Activated CD4-positive, alpha-beta memory T cell treated with anti-CD3 and anti-CD28 coated beads for 36 hours (primary cell): ENCODE results near the gene ANAPC16. TPM values are rescaled to one million over a fixed set of nuclear protein-coding genes. Genes with fewer than 3 reads are reported as not detected.
A peak's percentile ranks its signal among the peaks of the same experiment; 100 is the strongest.
"Not testable (repeated sequence)": the region's sequence is repeated elsewhere in the genome, so short reads cannot be mapped to it uniquely, and the experiment has no call there.

Experiments
- CTCF ChIA-PET: fragments of 350-600 bp; sonication (Branson Sonifier 250); formaldehyde crosslinking; loops from one replicate; lab custom pipeline; 2021; ENCODE audit warnings: antibody characterized with exemption, inconsistent platforms; lab: Charles Lee
- POLR2A ChIA-PET: fragments of 350-600 bp; sonication (Branson Sonifier 250); formaldehyde crosslinking; loops from one replicate; lab custom pipeline; 2021; ENCODE audit warnings: antibody characterized with exemption; lab: Charles Lee
- DNase-seq: peaks from one replicate; pipeline ENCODE4 v3.0.0-alpha.2; 2020
- H3K27ac Mint-ChIP-seq: one replicate; pipeline ENCODE4 v1.8.0; 2021; ENCODE audit warnings: mixed read lengths
- H3K27me3 Mint-ChIP-seq: one replicate; pipeline ENCODE4 v1.8.0; 2021; ENCODE audit warnings: mixed read lengths
- H3K36me3 Mint-ChIP-seq: one replicate; pipeline ENCODE4 v1.8.0; 2021; ENCODE audit warnings: mixed read lengths
- H3K4me1 Mint-ChIP-seq: one replicate; pipeline ENCODE4 v1.8.0; 2021; ENCODE audit warnings: low read depth, mixed read lengths
- H3K4me3 Mint-ChIP-seq: one replicate; pipeline ENCODE4 v1.8.0; 2021; ENCODE audit warnings: mild to moderate bottlenecking, mixed read lengths
- H3K9me3 Mint-ChIP-seq: one replicate; pipeline ENCODE4 v1.8.0; 2021; ENCODE audit warnings: mixed read lengths
- intact Hi-C: fragments of 100-400 bp; cut with micrococcal nuclease; formaldehyde crosslinking; loops from one replicate; pipeline ENCODE4 v1.15.1; 2023
- total RNA-seq, 2 experiments: library from RNA; stranded (reverse); gene quantifications; one replicate each; pipeline ENCODE4 v1.2.3, GENCODE V29; 2021

ANAPC16 gene
- total RNA-seq, 2 experiments from 2014 or later: 119 to 122 TPM

DNA sequence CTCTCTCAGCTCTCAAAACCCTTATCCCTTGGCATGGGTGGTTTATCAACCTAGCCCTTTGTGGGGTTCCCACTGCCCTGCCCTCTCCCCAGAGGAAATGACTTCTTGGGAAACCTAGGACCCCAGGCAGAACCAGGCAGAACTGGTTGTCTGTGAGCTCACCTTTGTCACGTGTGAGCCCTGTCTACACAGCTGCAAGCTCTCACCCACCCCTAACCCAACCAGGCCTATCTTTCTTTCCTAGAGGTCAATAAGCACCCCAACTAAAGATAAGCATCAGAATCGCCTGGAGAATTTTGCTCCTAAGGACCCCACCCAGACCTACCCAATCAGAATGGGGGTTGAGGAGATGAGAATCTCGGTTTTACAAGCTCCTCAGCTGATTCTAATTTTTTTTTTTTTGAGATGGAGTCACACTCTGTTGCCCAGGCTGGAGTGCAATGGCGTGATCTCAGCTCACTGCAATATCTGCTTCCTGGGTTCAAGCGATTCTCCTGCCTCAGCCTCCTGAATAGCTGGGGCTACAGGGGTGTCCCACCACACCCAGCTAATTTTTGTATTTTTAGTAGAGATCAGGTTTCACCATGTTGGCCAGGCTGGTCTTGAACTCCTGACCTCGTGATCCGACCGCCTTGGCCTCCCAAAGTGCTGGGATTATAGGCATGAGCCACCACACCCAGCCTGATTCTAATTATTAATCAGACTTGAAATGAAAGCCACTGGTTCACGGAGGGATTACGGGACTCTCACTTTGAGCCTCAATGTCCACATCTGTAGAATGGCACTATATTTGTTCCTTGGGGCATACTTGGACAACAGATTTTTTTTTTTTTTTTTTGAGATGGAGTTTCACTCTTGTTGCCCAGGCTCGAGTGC, 50.4 kb downstream of the ANAPC16 start:
- intact Hi-C loops: no loop called here
- H3K36me3 Mint-ChIP-seq: no peaks in the 10 kb centered on the region
- H3K4me1 Mint-ChIP-seq: peaks cover 34% of the 10 kb centered on the region
- no peaks in the 10 kb centered on the region for H3K9me3 Mint-ChIP-seq
- H3K4me3 Mint-ChIP-seq: no peak overlapping the region
- no peak overlapping the region for H3K27ac Mint-ChIP-seq
- ChIA-PET CTCF (interaction anchor here (0.8 to 1.4 kb wide), 4 partner anchors 8 to 71 kb away, joined by 3 to 4 read pairs (median 4); no protein-coding TSS in a partner anchor), POLR2A (interaction anchor here (0.6 to 0.7 kb wide), 2 partner anchors 9 to 47 kb away, joined by 3 read pairs; no protein-coding TSS in a partner anchor)
- H3K27me3 Mint-ChIP-seq: peaks cover 2% of the 10 kb centered on the region
- no peak for DNase-seq

GRCh38 chr10:72267381-72267780, 51.6 kb downstream of the ANAPC16 start:
- intact Hi-C loops: no loop called here
- H3K4me1 Mint-ChIP-seq: peaks cover 30% of the 10 kb centered on the region
- ChIA-PET POLR2A (interaction anchor here (0.7 kb wide), 1 partner anchor 60 kb away, joined by 4 read pairs; no protein-coding TSS in a partner anchor), CTCF (no interaction called here)
- H3K27ac Mint-ChIP-seq: no peak overlapping the region
- no peaks in the 10 kb centered on the region for H3K36me3 Mint-ChIP-seq
- H3K4me3 Mint-ChIP-seq: no peak overlapping the region
- H3K9me3 Mint-ChIP-seq: no peaks in the 10 kb centered on the region
- no peak for DNase-seq
- peaks cover 2% of the 10 kb centered on the region for H3K27me3 Mint-ChIP-seq

- Mint-ChIP-seq H3K4me3 (no peak overlapping the region), H3K27ac (no peak overlapping the region), H3K36me3 (no peaks in the 10 kb centered on the region), H3K4me1 (peaks cover 34% of the 10 kb centered on the region), H3K9me3 (no peaks in the 10 kb centered on the region), H3K27me3 (peaks cover 2% of the 10 kb centered on the region)
- intact Hi-C loops: no loop called here
- no peak for DNase-seq
- ChIA-PET CTCF (no interaction called here), POLR2A (no interaction called here)
Observed at GRCh38 chr10:72267819-72268399, 52.1 kb downstream of the ANAPC16 start.

DNA sequence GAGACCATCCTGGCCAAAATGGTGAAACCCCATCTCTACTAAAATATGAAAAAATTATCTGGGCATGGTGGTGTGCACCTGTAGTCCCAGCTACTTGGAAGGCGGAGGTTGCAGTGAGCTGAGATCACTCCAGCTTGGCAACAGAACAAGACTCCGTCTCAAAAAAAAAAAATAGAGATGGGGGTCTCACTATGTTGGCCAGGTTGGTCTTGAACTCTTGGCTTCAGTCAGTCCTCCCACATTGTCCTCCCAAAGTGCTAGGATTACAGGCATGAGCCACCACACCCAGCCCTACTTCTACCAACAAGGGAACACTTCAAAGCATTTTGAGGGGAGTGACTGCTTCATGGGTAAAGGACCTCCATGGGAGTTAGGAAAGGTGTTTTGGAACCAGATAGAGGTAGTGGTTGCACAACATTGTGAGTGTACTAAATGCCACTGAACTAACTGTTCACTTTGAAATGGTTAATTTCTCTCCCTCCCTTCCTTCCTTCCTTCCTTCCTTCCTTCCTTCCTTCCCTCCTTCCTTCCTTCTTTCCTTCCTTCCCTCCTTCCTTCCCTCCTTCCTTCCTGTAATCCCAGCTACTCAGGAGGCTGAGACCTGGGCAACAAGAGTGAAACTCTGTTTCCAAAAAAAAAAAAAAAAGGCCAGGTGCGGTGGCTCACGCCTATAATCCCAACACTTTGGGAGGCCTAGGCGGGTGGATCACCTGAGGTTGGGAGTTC, 52.8 kb downstream of the ANAPC16 start:
- POLR2A ChIA-PET: interaction anchor here (1.1 kb wide), 1 partner anchor 9 kb away, joined by 3 read pairs; no protein-coding TSS in a partner anchor
- H3K27me3 Mint-ChIP-seq, H3K36me3 Mint-ChIP-seq, H3K9me3 Mint-ChIP-seq, intact Hi-C loops, H3K4me3 Mint-ChIP-seq, DNase-seq: not testable (repeated sequence)
- Mint-ChIP-seq H3K4me1 (peaks cover 31% of the 10 kb centered on the region), H3K27ac (peak overlapping the region; percentile 33)
- CTCF ChIA-PET: interaction anchor here (1.2 to 1.9 kb wide), 2 partner anchors 67 to 69 kb away, joined by 3 to 8 read pairs; no protein-coding TSS in a partner anchor

DNA sequence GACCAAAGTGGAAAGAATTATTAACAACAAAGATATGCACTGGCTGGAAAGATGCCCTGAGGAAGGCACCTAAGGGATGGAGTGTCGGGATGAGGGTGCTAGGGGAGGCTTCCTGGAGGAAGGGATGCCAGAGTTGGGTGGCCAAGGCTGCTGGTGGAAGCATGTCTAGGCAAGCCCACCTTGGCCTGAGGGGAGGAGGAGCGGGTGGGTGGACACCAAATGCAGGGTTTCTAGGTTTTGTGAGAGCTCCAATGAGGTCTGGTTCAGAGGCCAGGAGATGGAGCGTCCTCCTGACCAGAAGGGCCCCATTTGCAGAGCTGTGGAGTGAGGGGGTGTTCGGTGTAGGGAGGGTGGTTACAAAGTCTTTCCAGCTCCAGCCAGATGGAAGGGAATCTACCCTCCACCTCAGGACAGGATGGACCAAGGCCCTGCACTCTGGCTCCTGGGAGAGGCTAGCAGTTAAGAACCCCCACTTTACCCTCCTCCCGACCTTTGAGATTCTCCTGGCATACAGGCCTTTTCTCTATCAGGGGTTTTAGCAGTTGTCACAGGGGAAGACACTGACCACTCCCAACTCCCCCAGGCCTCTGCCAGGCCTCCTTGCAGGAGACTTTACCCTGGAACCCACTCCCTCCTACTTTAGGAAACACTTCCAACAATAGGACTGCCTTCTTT, 54.9 kb downstream of the ANAPC16 start:
- peaks cover 29% of the 10 kb centered on the region for H3K4me1 Mint-ChIP-seq

DNA sequence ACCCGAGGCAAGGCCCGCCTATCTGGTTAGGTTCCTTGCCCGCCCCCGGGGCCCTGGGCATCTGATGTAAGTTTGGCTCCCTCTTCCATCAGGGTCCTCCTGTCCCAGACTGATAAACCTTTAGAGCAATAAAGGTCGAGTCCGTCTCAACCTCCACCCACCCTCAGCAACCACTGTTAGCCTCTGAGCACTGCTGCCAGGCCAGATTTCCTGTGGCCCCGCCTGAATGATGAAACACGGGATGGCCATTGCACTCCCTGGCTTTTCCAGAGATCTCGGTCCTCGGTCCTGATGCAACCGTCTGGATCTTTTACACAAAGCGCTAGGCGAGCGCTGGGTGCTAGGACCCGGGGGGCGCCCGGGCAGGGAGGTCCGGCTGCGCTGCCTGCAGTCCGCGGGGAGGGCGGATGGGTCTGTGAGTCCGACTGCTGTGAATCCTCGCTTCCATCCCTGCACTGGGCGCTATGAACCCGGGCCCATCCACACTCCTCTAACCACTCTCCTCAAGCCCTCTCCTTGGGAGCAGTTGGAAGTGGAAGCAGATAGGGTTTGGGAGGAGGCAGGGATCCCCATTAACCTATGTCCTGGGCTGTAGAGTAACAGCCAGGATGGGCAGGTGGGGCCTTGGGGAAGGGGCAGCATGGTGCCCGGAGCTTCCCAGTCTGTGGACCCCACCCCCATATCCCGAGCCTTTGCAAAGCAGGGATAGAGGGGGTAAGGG, 57.0 kb downstream of the ANAPC16 start:
- peak overlapping the region; percentile 99 for H3K4me3 Mint-ChIP-seq
- intact Hi-C loops: loop anchor here (1.0 to 2.0 kb wide), 6 partner anchors 12 to 62 kb away; partner anchors contain the start of genes ANAPC16 and ASCC1
- no peaks in the 10 kb centered on the region for H3K9me3 Mint-ChIP-seq
- H3K4me1 Mint-ChIP-seq: peaks cover 43% of the 10 kb centered on the region
- peak; percentile 70 for DNase-seq
- H3K27ac Mint-ChIP-seq: peak overlapping the region; percentile 97
- peaks cover 5% of the 10 kb centered on the region for H3K27me3 Mint-ChIP-seq
- ChIA-PET POLR2A (interaction anchor here (0.6 to 10.7 kb wide), 17 partner anchors 11 to 185 kb away, joined by 3 to 263 read pairs (median 6); partner anchors contain the start of genes ANAPC16, ASCC1 and SPOCK2), CTCF (interaction anchor here (0.7 to 7.6 kb wide), 12 partner anchors 10 to 86 kb away, joined by 4 to 183 read pairs (median 12); no protein-coding TSS in a partner anchor)
- peaks cover 36% of the 10 kb centered on the region for H3K36me3 Mint-ChIP-seq

More for the DNA sequence above, 54.9 kb downstream of the ANAPC16 start:
- H3K9me3 Mint-ChIP-seq: no peaks in the 10 kb centered on the region
- ChIA-PET POLR2A (interaction anchor here (0.6 to 10.7 kb wide), 3 partner anchors 23 to 63 kb away, joined by 3 to 263 read pairs (median 3); no protein-coding TSS in a partner anchor), CTCF (interaction anchor here (0.8 to 1.9 kb wide), 2 partner anchors 47 to 67 kb away, joined by 3 to 8 read pairs; no protein-coding TSS in a partner anchor)
- intact Hi-C loops: no loop called here
- DNase-seq: no peak
- peak overlapping the region; percentile 52 for H3K27ac Mint-ChIP-seq
- H3K4me3 Mint-ChIP-seq: no peak overlapping the region
- H3K27me3 Mint-ChIP-seq: peaks cover 5% of the 10 kb centered on the region
- H3K36me3 Mint-ChIP-seq: peaks cover 25% of the 10 kb centered on the region

DNA sequence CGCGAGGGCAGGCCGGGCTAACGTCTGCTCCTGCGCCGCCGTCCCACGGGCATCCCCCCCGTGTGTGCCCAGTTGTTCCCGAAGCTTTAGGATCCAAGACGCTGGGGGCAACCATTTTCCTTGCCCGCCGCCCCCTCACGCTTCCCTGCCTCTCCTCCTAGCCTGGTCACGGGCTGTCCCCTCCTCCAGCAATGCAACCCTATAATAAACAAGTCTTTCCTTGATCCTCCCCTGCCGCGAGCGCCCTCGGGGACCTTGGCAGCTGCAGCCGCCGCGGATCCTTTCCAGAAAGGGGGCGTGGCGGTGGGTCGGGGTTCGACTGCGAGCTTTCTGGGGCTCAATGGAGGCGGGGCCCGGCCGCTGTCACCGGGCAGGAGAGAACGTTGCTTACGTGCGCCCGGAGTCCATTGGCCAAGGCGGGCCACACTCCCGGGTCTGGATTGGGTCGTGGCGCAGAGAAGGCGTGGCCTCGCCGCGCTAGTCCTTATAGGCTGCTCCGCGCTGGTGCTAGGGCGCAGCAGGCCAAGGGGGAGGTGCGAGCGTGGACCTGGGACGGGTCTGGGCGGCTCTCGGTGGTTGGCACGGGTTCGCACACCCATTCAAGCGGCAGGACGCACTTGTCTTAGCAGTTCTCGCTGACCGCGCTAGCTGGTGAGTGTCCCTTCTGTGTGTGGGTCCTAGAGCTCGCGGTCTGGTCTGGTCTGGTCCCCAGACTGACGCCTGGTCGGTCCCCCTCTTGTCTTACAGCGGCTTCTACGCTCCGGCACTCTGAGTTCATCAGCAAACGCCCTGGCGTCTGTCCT, 57.8 kb downstream of the ANAPC16 start, which contains the start of gene DDIT4:
DDIT4 (plus strand) TSS at position 515 of the 803 bp plus-strand sequence. CDS start 293 bp downstream, outside the sequence.
- Mint-ChIP-seq H3K9me3 (no peaks in the 10 kb centered on the region), H3K27me3 (peaks cover 5% of the 10 kb centered on the region), H3K4me3 (peak within 1 kb of the TSS; percentile 99), H3K36me3 (peaks cover 36% of the 10 kb centered on the region), H3K4me1 (peaks cover 46% of the 10 kb centered on the region), H3K27ac (peak within 1 kb of the TSS; percentile 97)
- ChIA-PET CTCF (interaction anchor here (0.7 to 7.6 kb wide), 15 partner anchors 10 to 148 kb away, joined by 4 to 183 read pairs (median 8); no protein-coding TSS in a partner anchor), POLR2A (interaction anchor here (0.6 to 10.7 kb wide), 18 partner anchors 12 to 186 kb away, joined by 3 to 263 read pairs (median 6); partner anchors contain the start of genes ANAPC16, ASCC1 and SPOCK2)
- peak; percentile 99 for DNase-seq
- intact Hi-C loops: loop anchor here (1.0 to 2.0 kb wide), 6 partner anchors 12 to 62 kb away; partner anchors contain the start of genes ANAPC16 and ASCC1

DNA sequence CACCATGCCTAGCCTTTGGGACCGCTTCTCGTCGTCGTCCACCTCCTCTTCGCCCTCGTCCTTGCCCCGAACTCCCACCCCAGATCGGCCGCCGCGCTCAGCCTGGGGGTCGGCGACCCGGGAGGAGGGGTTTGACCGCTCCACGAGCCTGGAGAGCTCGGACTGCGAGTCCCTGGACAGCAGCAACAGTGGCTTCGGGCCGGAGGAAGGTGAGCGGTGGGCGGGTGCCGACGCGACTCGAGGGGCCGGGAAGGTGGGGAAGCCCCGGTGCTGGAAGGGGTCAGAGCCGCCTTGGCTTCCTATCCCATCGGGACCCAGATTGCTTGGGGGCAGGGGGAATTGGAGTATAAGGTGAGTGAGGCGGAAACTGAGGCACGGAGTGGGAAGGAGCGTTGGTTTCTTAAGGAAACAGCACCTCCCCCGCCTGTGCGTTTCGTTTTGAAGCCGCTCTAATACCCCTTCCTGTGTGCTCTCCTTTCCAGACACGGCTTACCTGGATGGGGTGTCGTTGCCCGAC, 58.5 kb downstream of the ANAPC16 start:
- peak overlapping the region; percentile 97 for H3K27ac Mint-ChIP-seq
- H3K36me3 Mint-ChIP-seq: peaks cover 36% of the 10 kb centered on the region
- peaks cover 5% of the 10 kb centered on the region for H3K27me3 Mint-ChIP-seq
- intact Hi-C loops: no loop called here
- DNase-seq: no peak
- ChIA-PET CTCF (interaction anchor here (0.8 to 7.6 kb wide), 28 partner anchors 8 to 226 kb away, joined by 3 to 183 read pairs (median 5); partner anchors contain the start of gene ASCC1), POLR2A (interaction anchor here (0.8 to 10.7 kb wide), 16 partner anchors 11 to 187 kb away, joined by 3 to 263 read pairs (median 6); partner anchors contain the start of genes ANAPC16, ASCC1 and SPOCK2)
- peaks cover 46% of the 10 kb centered on the region for H3K4me1 Mint-ChIP-seq
- H3K9me3 Mint-ChIP-seq: no peaks in the 10 kb centered on the region
- peak overlapping the region; percentile 99 for H3K4me3 Mint-ChIP-seq

DNA sequence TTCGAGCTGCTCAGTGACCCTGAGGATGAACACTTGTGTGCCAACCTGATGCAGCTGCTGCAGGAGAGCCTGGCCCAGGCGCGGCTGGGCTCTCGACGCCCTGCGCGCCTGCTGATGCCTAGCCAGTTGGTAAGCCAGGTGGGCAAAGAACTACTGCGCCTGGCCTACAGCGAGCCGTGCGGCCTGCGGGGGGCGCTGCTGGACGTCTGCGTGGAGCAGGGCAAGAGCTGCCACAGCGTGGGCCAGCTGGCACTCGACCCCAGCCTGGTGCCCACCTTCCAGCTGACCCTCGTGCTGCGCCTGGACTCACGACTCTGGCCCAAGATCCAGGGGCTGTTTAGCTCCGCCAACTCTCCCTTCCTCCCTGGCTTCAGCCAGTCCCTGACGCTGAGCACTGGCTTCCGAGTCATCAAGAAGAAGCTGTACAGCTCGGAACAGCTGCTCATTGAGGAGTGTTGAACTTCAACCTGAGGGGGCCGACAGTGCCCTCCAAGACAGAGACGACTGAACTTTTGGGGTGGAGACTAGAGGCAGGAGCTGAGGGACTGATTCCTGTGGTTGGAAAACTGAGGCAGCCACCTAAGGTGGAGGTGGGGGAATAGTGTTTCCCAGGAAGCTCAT, 59.0 kb downstream of the ANAPC16 start:
- peaks cover 5% of the 10 kb centered on the region for H3K27me3 Mint-ChIP-seq
- peak overlapping the region; percentile 97 for H3K27ac Mint-ChIP-seq
- H3K36me3 Mint-ChIP-seq: peaks cover 36% of the 10 kb centered on the region
- H3K4me1 Mint-ChIP-seq: peaks cover 46% of the 10 kb centered on the region
- H3K4me3 Mint-ChIP-seq: peak overlapping the region; percentile 99
- intact Hi-C loops: no loop called here
- POLR2A ChIA-PET: interaction anchor here (0.8 to 10.7 kb wide), 20 partner anchors 9 to 226 kb away, joined by 3 to 263 read pairs (median 4); partner anchors contain the start of genes ANAPC16 and ASCC1
- DNase-seq: peak; percentile 81
- H3K9me3 Mint-ChIP-seq: no peaks in the 10 kb centered on the region
- CTCF ChIA-PET: interaction anchor here (0.6 to 7.6 kb wide), 32 partner anchors 8 to 226 kb away, joined by 3 to 183 read pairs (median 5); partner anchors contain the start of gene ASCC1
